Measurements from ENCODE around the gene THBS1. TPM values are rescaled to one million over a fixed set of nuclear protein-coding genes. Genes with fewer than 3 reads are reported as not detected.
A peak's percentile ranks its signal among the peaks of the same experiment; 100 is the strongest.

Gene THBS1
- total RNA-seq, 2 experiments from 2014 or later, result 9.5 to 10.5 TPM

DNA sequence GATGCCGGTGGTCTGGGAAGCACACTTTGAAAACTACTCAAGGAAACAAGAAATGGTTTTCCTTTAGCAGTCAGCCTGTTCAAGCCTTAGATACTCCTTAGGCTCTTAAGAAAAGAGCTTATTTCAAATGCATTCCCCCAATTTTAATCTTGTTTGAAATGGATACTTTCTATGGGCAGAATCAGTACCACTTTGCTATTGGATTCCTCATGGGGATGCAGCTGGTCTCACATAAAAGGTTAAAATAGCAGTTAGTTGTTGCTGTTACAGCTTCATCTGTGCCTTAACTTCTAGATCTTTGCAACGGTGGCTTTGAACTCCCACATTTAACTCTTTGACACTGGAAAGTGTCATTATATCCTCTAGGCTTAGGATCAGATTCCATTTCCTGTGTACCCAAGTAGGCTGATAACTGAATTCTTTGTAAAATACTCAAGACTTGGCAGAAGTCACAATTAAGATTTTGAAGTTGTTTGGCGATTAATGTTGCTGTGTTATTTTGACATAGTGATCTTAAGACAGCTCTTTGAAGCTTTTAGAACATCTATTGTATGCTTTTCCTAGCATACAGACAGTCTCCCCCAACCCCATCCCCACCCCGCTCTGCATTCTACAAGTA, 2.2 kb downstream of the THBS1 start:
- ATAC-seq (ENCODE audit: poor library complexity) (no peak), DNase-seq (no peak)
- Mint-ChIP-seq H3K4me1 (ENCODE audit: low read depth) (peaks cover 15% of the 10 kb centered on the region), H3K9me3 (no peaks in the 10 kb centered on the region), H3K27me3 (peaks cover 55% of the 10 kb centered on the region), H3K27ac (no peak overlapping the region), H3K4me3 (no peak overlapping the region), H3K36me3 (ENCODE audit: low read depth) (no peaks in the 10 kb centered on the region)
- H3K27ac ChIP-seq (ENCODE audit: low read depth in 1 of 2, low read length in 2 of 2), result no peak overlapping the region
- POLR2A ChIA-PET, result interaction anchor here (1.5 kb wide), 1 partner anchor 42 kb away, joined by 4 read pairs; no protein-coding TSS in a partner anchor
- peaks cover 27% of the 10 kb centered on the region for H3K4me1 ChIP-seq (ENCODE audit: insufficient read depth, low read length)
- TF ChIP-seq, protein P1, sequence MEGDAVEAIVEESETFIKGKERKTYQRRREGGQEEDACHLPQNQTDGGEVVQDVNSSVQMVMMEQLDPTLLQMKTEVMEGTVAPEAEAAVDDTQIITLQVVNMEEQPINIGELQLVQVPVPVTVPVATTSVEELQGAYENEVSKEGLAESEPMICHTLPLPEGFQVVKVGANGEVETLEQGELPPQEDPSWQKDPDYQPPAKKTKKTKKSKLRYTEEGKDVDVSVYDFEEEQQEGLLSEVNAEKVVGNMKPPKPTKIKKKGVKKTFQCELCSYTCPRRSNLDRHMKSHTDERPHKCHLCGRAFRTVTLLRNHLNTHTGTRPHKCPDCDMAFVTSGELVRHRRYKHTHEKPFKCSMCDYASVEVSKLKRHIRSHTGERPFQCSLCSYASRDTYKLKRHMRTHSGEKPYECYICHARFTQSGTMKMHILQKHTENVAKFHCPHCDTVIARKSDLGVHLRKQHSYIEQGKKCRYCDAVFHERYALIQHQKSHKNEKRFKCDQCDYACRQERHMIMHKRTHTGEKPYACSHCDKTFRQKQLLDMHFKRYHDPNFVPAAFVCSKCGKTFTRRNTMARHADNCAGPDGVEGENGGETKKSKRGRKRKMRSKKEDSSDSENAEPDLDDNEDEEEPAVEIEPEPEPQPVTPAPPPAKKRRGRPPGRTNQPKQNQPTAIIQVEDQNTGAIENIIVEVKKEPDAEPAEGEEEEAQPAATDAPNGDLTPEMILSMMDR (IDR thresholded peaks at IDR 0.05), result no peak
- H3K4me3 ChIP-seq (ENCODE audit: low read length), result no peak overlapping the region
- no peaks in the 10 kb centered on the region for H3K36me3 ChIP-seq (ENCODE audit: insufficient read depth, low read length)
- peaks cover 17 to 19% of the 10 kb centered on the region in 2 experiments for H3K27me3 ChIP-seq (ENCODE audit: control insufficient read depth in 1 of 2, insufficient read depth in 2 of 2, low read length in 2 of 2)
- H3K9me3 ChIP-seq (ENCODE audit: control insufficient read depth in 1 of 2, insufficient read depth in 1 of 2, low read length in 2 of 2), result peaks cover 0 to 9% of the 10 kb centered on the region in 2 experiments
- CTCF ChIA-PET, result interaction anchor here (1.0 kb wide), 1 partner anchor 11 kb away, joined by 3 read pairs; no protein-coding TSS in a partner anchor
- intact Hi-C loops (cut with DNase I, micrococcal nuclease), result loop anchor here (5.0 to 10.0 kb wide), 5 partner anchors 456 to 1138 kb away; no protein-coding TSS in a partner anchor

DNA sequence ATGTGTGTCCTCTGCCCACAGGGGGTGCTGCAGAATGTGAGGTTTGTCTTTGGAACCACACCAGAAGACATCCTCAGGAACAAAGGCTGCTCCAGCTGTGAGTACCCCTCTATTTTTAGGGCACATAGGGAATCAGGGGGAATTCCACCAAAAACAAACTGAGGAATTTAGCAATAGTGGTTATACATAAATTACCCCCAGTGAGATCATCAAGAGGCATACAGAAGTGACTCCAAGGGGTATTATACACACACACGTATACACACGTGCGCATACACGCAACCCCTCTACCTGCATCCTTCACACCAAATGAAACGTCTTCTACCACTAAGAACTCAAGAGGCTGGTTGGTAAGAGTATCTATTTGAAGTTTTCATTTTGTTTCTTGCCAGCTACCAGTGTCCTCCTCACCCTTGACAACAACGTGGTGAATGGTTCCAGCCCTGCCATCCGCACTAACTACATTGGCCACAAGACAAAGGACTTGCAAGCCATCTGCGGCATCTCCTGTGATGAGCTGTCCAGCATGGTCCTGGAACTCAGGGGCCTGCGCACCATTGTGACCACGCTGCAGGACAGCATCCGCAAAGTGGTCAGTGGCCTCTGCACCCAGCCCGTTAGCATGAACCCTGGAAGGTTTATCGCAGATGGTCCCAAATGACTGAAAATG, 2.9 kb downstream of the THBS1 start:
- peak in 5 of 14 experiments; percentile 4 to 47 (median 32) for DNase-seq
- ChIA-PET POLR2A (interaction anchor here (0.7 kb wide), 1 partner anchor 772 kb away, joined by 3 read pairs; no protein-coding TSS in a partner anchor), CTCF (interaction anchor here (1.0 kb wide), 1 partner anchor 10 kb away, joined by 3 read pairs; no protein-coding TSS in a partner anchor)
- no peaks in the 10 kb centered on the region for H3K36me3 ChIP-seq (ENCODE audit: insufficient read depth, low read length)
- no peak for ATAC-seq (ENCODE audit: poor library complexity)
- peaks cover 0 to 9% of the 10 kb centered on the region in 2 experiments for H3K9me3 ChIP-seq (ENCODE audit: control insufficient read depth in 1 of 2, insufficient read depth in 1 of 2, low read length in 2 of 2)
- peaks cover 17 to 19% of the 10 kb centered on the region in 2 experiments for H3K27me3 ChIP-seq (ENCODE audit: control insufficient read depth in 1 of 2, insufficient read depth in 2 of 2, low read length in 2 of 2)
- no peak overlapping the region for H3K27ac ChIP-seq (ENCODE audit: low read depth in 1 of 2, low read length in 2 of 2)
- H3K4me1 Mint-ChIP-seq (ENCODE audit: low read depth), result peaks cover 15% of the 10 kb centered on the region
- no peaks in the 10 kb centered on the region for H3K36me3 Mint-ChIP-seq (ENCODE audit: low read depth)
- H3K9me3 Mint-ChIP-seq, result no peaks in the 10 kb centered on the region
- TF ChIP-seq, protein P1 (IDR thresholded peaks at IDR 0.05), result no peak
- H3K27ac Mint-ChIP-seq, result no peak overlapping the region
- intact Hi-C loops (cut with DNase I, micrococcal nuclease), result loop anchor here (5.0 to 10.0 kb wide), 5 partner anchors 456 to 1139 kb away; no protein-coding TSS in a partner anchor
- H3K27me3 Mint-ChIP-seq, result peaks cover 48% of the 10 kb centered on the region
- H3K4me1 ChIP-seq (ENCODE audit: insufficient read depth, low read length), result peaks cover 27% of the 10 kb centered on the region
- H3K4me3 Mint-ChIP-seq, result no peak overlapping the region
- no peak overlapping the region for H3K4me3 ChIP-seq (ENCODE audit: low read length)

DNA sequence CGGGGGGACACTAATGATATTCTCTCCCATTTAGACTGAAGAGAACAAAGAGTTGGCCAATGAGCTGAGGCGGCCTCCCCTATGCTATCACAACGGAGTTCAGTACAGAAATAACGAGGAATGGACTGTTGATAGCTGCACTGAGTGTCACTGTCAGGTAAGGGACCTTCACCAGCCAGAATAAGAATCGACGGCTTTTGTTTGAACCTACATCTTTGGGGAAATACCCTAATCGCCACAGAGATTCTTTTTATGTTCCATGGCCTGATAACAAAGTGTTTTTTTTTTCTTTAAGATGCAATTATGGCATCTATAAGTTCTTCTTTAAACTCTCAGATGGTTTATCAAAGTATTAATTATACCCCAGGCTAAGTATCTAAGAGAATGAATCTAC, 3.4 kb downstream of the THBS1 start:
- Histone ChIP-seq H3K4me1 (ENCODE audit: insufficient read depth, low read length) (peaks cover 27% of the 10 kb centered on the region), H3K36me3 (ENCODE audit: insufficient read depth, low read length) (no peaks in the 10 kb centered on the region), H3K9me3 (ENCODE audit: control insufficient read depth in 1 of 2, insufficient read depth in 1 of 2, low read length in 2 of 2) (peaks cover 0 to 13% of the 10 kb centered on the region in 2 experiments), H3K27me3 (ENCODE audit: control insufficient read depth in 1 of 2, insufficient read depth in 2 of 2, low read length in 2 of 2) (peaks cover 14 to 17% of the 10 kb centered on the region in 2 experiments), H3K4me3 (ENCODE audit: low read length) (no peak overlapping the region), H3K27ac (ENCODE audit: low read depth in 1 of 2, low read length in 2 of 2) (no peak overlapping the region)
- DNase-seq (no peak), ATAC-seq (ENCODE audit: poor library complexity) (no peak)
- no peaks in the 10 kb centered on the region for H3K9me3 Mint-ChIP-seq
- intact Hi-C loops (cut with DNase I, micrococcal nuclease), result loop anchor here (5.0 to 10.0 kb wide), 5 partner anchors 457 to 1139 kb away; no protein-coding TSS in a partner anchor
- H3K4me3 Mint-ChIP-seq, result no peak overlapping the region
- H3K36me3 Mint-ChIP-seq (ENCODE audit: low read depth), result no peaks in the 10 kb centered on the region
- TF ChIP-seq, protein P1 (IDR thresholded peaks at IDR 0.05), result no peak
- no peak overlapping the region for H3K27ac Mint-ChIP-seq
- peaks cover 15% of the 10 kb centered on the region for H3K4me1 Mint-ChIP-seq (ENCODE audit: low read depth)
- H3K27me3 Mint-ChIP-seq, result peaks cover 43% of the 10 kb centered on the region
- ChIA-PET POLR2A (interaction anchor here (0.7 kb wide), 1 partner anchor 772 kb away, joined by 3 read pairs; no protein-coding TSS in a partner anchor), CTCF (no interaction called here)

All from CD4-positive, alpha-beta T cell (primary cell).